WTC11 (cell line): ENCODE results near the gene HEY2.

Experiments
- CREB1 ChIP-seq: sonication (generic); formaldehyde crosslinking; IDR thresholded peaks from 2 replicates; pipeline ENCODE4 v1.8.0; 2023; ENCODE audit warnings: mild to moderate bottlenecking, missing genetic modification reagents
- CTCF ChIP-seq: fragments of 200-600 bp; IDR thresholded peaks from 2 replicates; pipeline ENCODE4 v1.8.0; 2022; ENCODE audit warnings: antibody characterized with exemption
- ETV6 ChIP-seq: sonication (generic); formaldehyde crosslinking; IDR thresholded peaks from 2 replicates; pipeline ENCODE4 v1.8.1; 2022; ENCODE audit warnings: mild to moderate bottlenecking, missing genetic modification reagents
- MAX ChIP-seq: sonication (generic); formaldehyde crosslinking; IDR thresholded peaks from 2 replicates; pipeline ENCODE4 v1.8.0; 2022; ENCODE audit warnings: mild to moderate bottlenecking, missing genetic modification reagents
- OVOL2 ChIP-seq: fragments of 250-450 bp; sonication (Bioruptor Pico); IDR thresholded peaks from 2 replicates; pipeline ENCODE4 v1.9.0; 2021; ENCODE audit warnings: mild to moderate bottlenecking, borderline replicate concordance
- TCF7 ChIP-seq: sonication (generic); formaldehyde crosslinking; IDR thresholded peaks from 2 replicates; pipeline ENCODE4 v1.8.0; 2022; ENCODE audit warnings: mild to moderate bottlenecking, low read depth, missing genetic modification reagents, moderate library complexity
- TEAD1 ChIP-seq: sonication (generic); formaldehyde crosslinking; IDR thresholded peaks from 2 replicates; pipeline ENCODE4 v1.8.0; 2022; ENCODE audit warnings: mild to moderate bottlenecking, missing genetic modification reagents
- TP53 ChIP-seq: sonication (generic); formaldehyde crosslinking; IDR thresholded peaks from 2 replicates; pipeline ENCODE4 v1.8.1; 2023; ENCODE audit warnings: mild to moderate bottlenecking, missing genetic modification reagents
- USF2 ChIP-seq: sonication (generic); formaldehyde crosslinking; IDR thresholded peaks from 2 replicates; pipeline ENCODE4 v1.8.1; 2023; ENCODE audit warnings: mild to moderate bottlenecking, missing genetic modification reagents, moderate library complexity
- ZNF232 ChIP-seq: sonication (generic); formaldehyde crosslinking; IDR thresholded peaks from 2 replicates; pipeline ENCODE4 v1.8.0; 2022; ENCODE audit warnings: mild to moderate bottlenecking, missing genetic modification reagents

- TF ChIP-seq TCF7 (CRISPR knock-in tag) (no peak), USF2 (CRISPR knock-in tag) (no peak), TP53 (CRISPR knock-in tag) (no peak), OVOL2 (no peak), MAX (CRISPR knock-in tag) (no peak), CTCF (no peak), ETV6 (CRISPR knock-in tag) (no peak), TEAD1 (CRISPR knock-in tag) (no peak), CREB1 (CRISPR knock-in tag) (no peak), ZNF232 (CRISPR knock-in tag) (no peak)
These were observed 40.3 kb downstream of the HEY2 start for GRCh38 chr6:125789576-125790357.
